Glutamatergic neuron (in vitro differentiated cells): ENCODE data around the gene MYD88. TPM values are rescaled to one million over a fixed set of nuclear protein-coding genes. Genes with fewer than 3 reads are reported as not detected.

Experiments used
- DNase-seq: peaks from one replicate; pipeline ENCODE4 v3.0.0; 2022
- H3K27ac Mint-ChIP-seq: one replicate; pipeline ENCODE4 v1.8.0; 2020; ENCODE audit warnings: mild to moderate bottlenecking, mixed read lengths, inconsistent platforms; ENCODE audit not compliant: unreplicated experiment
- H3K27me3 Mint-ChIP-seq: one replicate; pipeline ENCODE4 v1.8.0; 2020; ENCODE audit warnings: mild to moderate bottlenecking, moderate library complexity, mixed read lengths, inconsistent platforms; ENCODE audit not compliant: unreplicated experiment
- H3K36me3 Mint-ChIP-seq: one replicate; pipeline ENCODE4 v1.8.0; 2020; ENCODE audit warnings: mild to moderate bottlenecking, mixed read lengths, inconsistent platforms; ENCODE audit not compliant: unreplicated experiment
- H3K4me1 Mint-ChIP-seq: one replicate; pipeline ENCODE4 v1.8.0; 2020; ENCODE audit warnings: mild to moderate bottlenecking, low read depth, mixed read lengths, inconsistent platforms; ENCODE audit not compliant: unreplicated experiment
- H3K4me3 Mint-ChIP-seq: one replicate; pipeline ENCODE4 v1.8.0; 2020; ENCODE audit warnings: mild to moderate bottlenecking, mixed read lengths, inconsistent platforms; ENCODE audit not compliant: unreplicated experiment
- H3K9me3 Mint-ChIP-seq: one replicate; pipeline ENCODE4 v1.8.0; 2020; ENCODE audit warnings: mild to moderate bottlenecking, moderate library complexity, mixed read lengths, inconsistent platforms; ENCODE audit not compliant: unreplicated experiment
- CTCF ChIP-seq: fragments of 200-600 bp; sonication (generic); IDR thresholded peaks from one replicate; pipeline ENCODE4 v1.5.0; 2021; ENCODE audit not compliant: partially characterized antibody, unreplicated experiment
- total RNA-seq: library from RNA; stranded (reverse); fragmentation: NEBNext Ultra II Directional; extraction: Animal tissue kit (Norgen Biotek cat#: 25700); gene quantifications from one replicate; pipeline ENCODE4 v1.2.1, GENCODE V29; 2021; ENCODE audit not compliant: unreplicated experiment

Gene MYD88
- total RNA-seq, 1 donor from 2014 or later, result 58.0 TPM

GRCh38 chr3:38108649-38109579 is 29.5 kb upstream of the MYD88 start:
- H3K9me3 Mint-ChIP-seq, result peaks cover 7% of the 10 kb centered on the region
- H3K27me3 Mint-ChIP-seq, result peaks cover 2% of the 10 kb centered on the region
- DNase-seq, result no peak
- H3K27ac Mint-ChIP-seq, result no peak overlapping the region
- no peaks in the 10 kb centered on the region for H3K4me1 Mint-ChIP-seq
- peaks cover 8% of the 10 kb centered on the region for H3K36me3 Mint-ChIP-seq
- no peak for TF ChIP-seq CTCF
- no peak overlapping the region for H3K4me3 Mint-ChIP-seq

GRCh38 chr3:38109580-38110313 is 28.7 kb upstream of the MYD88 start:
- DNase-seq, result no peak
- Mint-ChIP-seq H3K27ac (no peak overlapping the region), H3K4me1 (no peaks in the 10 kb centered on the region), H3K9me3 (peaks cover 4% of the 10 kb centered on the region), H3K4me3 (no peak overlapping the region), H3K36me3 (peaks cover 8% of the 10 kb centered on the region), H3K27me3 (peaks cover 2% of the 10 kb centered on the region)
- no peak for TF ChIP-seq CTCF

GRCh38 chr3:38110314-38111050 is 28.0 kb upstream of the MYD88 start:
- no peak overlapping the region for H3K27ac Mint-ChIP-seq
- H3K27me3 Mint-ChIP-seq, result peaks cover 3% of the 10 kb centered on the region
- peaks cover 4% of the 10 kb centered on the region for H3K9me3 Mint-ChIP-seq
- no peaks in the 10 kb centered on the region for H3K4me1 Mint-ChIP-seq
- H3K36me3 Mint-ChIP-seq, result peaks cover 4% of the 10 kb centered on the region
- no peak overlapping the region for H3K4me3 Mint-ChIP-seq
- no peak for DNase-seq
- no peak for TF ChIP-seq CTCF

GRCh38 chr3:38111201-38111600 is 27.3 kb upstream of the MYD88 start:
- TF ChIP-seq CTCF, result no peak
- no peak for DNase-seq
- Mint-ChIP-seq H3K4me3 (no peak overlapping the region), H3K27ac (no peak overlapping the region), H3K27me3 (peaks cover 3% of the 10 kb centered on the region), H3K36me3 (no peaks in the 10 kb centered on the region), H3K4me1 (no peaks in the 10 kb centered on the region), H3K9me3 (peaks cover 2% of the 10 kb centered on the region)
